ENCODE results near the gene MYO16. TPM values are rescaled to one million over a fixed set of nuclear protein-coding genes. Genes with fewer than 3 reads are reported as not detected.

The MYO16 gene
- total and polyA plus RNA-seq, 2 of the 4 experiments (the other 2 are of a cell fraction) = under 0.01 to 0.03 TPM

- H4K20me1 ChIP-seq (ENCODE audit: insufficient read depth, low read length) = no peaks in the 10 kb centered on the region
- no peaks in the 10 kb centered on the region for H3K79me1 ChIP-seq (ENCODE audit: low read depth in 1 of 2, low read length in 2 of 2)
- H4K5ac ChIP-seq (ENCODE audit: low read depth, low read length) = no peak overlapping the region
- CTCF ChIA-PET = interaction anchor here (1.0 to 1.4 kb wide), 4 partner anchors 8 to 642 kb away, joined by 3 to 4 read pairs (median 4); no protein-coding TSS in a partner anchor
- dilution Hi-C loops (cut with HindIII; ENCODE audit: low sequenced_read_pairs, unreplicated experiment) (no loop called here), in situ Hi-C loops (cut with MboI; ENCODE audit: low sequenced_read_pairs) (loop anchor here (5.0 kb wide), 1 partner anchor 959 kb away; no protein-coding TSS in a partner anchor), intact Hi-C loops (cut with micrococcal nuclease) (loop anchor here (2.0 to 5.0 kb wide), 5 partner anchors 109 to 419 kb away; no protein-coding TSS in a partner anchor)
- POLR2A ChIA-PET (ENCODE audit: unreplicated experiment) = interaction anchor here (1.0 kb wide), 1 partner anchor 95 kb away, joined by 3 read pairs; no protein-coding TSS in a partner anchor
- H3K56ac ChIP-seq (ENCODE audit: extremely low read depth, insufficient read depth, low read length) = no peak overlapping the region; the same call in 1 of the 2 replicates
- H2BK20ac ChIP-seq (ENCODE audit: low read depth, low read length) = peak overlapping the region; percentile 79
- no peak overlapping the region for H3K27ac ChIP-seq (ENCODE audit: insufficient read depth, low read length)
- peaks cover 5% of the 10 kb centered on the region; the same call in 1 of the 2 replicates for H3K9me1 ChIP-seq (ENCODE audit: insufficient read depth, low read length)
- no CpG with 5 or more reads among the region's 3 CpGs for WGBS, 2 experiments (ENCODE audit: extremely low coverage in 2 of 2, insufficient read length in 1 of 2)
- H2BK120ac ChIP-seq (ENCODE audit: low read depth, low read length) = peak overlapping the region; percentile 26; the same call in 1 of the 2 replicates
- H3K4me2 ChIP-seq (ENCODE audit: low read depth, low read length) = no peak overlapping the region
- no peak overlapping the region for H3K9ac ChIP-seq (ENCODE audit: low read depth, low read length)
- H4K91ac ChIP-seq (ENCODE audit: insufficient read depth, low read depth, low read length) = peak overlapping the region; percentile 60
- H4K8ac ChIP-seq (ENCODE audit: low read depth in 2 of 2, low read length in 2 of 2) = peak overlapping the region in 1 of 2 experiments; percentile 37; a peak in 2 of 4 replicates
- H3K23ac ChIP-seq (ENCODE audit: low read depth, low read length) = no peak overlapping the region
- no peaks in the 10 kb centered on the region for H3K9me3 ChIP-seq (ENCODE audit: control insufficient read depth, insufficient read depth, low read length)
- H3K36me3 ChIP-seq (ENCODE audit: control insufficient read depth, insufficient read depth, low read length) = no peaks in the 10 kb centered on the region
- peak overlapping the region; percentile 1 for H2AK9ac ChIP-seq (replicated peaks; ENCODE audit: low read depth, low read length, poor library complexity)
- H2BK15ac ChIP-seq (ENCODE audit: low read depth, low read length) = peak overlapping the region; percentile 22; the same call in 2 of the 3 replicates
- peak overlapping the region; percentile 57; the same call in 1 of the 2 replicates for H2AK5ac ChIP-seq (ENCODE audit: low read depth, low read length)
- no peak overlapping the region for H3K4me3 ChIP-seq (ENCODE audit: insufficient read depth, low read depth, low read length)
- no peak overlapping the region for H2AFZ ChIP-seq (replicated peaks; ENCODE audit: low read length, poor library complexity)
- TF ChIP-seq SMC3 (IDR thresholded peaks at IDR 0.05; ENCODE audit: low read depth, low read length) (no peak), FOS (IDR thresholded peaks at IDR 0.05; ENCODE audit: low read depth, low read length) (peak; percentile 75), USF2 (IDR thresholded peaks at IDR 0.05; ENCODE audit: low read depth, low read length) (no peak), CEBPB (IDR thresholded peaks at IDR 0.05; ENCODE audit: low read depth, low read length) (peak; percentile 95), BHLHE40 (IDR thresholded peaks at IDR 0.05; ENCODE audit: low read depth, low read length) (peak; percentile 50; the same call in 1 of the 2 replicates), POLR2A (IDR thresholded peaks at IDR 0.05; ENCODE audit: low read depth, low read length) (no peak)
- no peak overlapping the region for H3K18ac ChIP-seq (ENCODE audit: low read depth, low read length)
- peaks cover 11% of the 10 kb centered on the region for H3K4me1 ChIP-seq (ENCODE audit: control insufficient read depth, insufficient read depth, low read length)
- ATAC-seq (ENCODE audit: low read depth) (peak; percentile 67), DNase-seq (peak; percentile 87)
- no peak overlapping the region for H3K14ac ChIP-seq (replicated peaks; ENCODE audit: low read depth, low read length)
- BruUV-seq (replicated peaks) = no TSS peak
- peak overlapping the region; percentile 0 for H2BK5ac ChIP-seq (ENCODE audit: low read depth, low read length, poor library complexity, severe bottlenecking)
- peak overlapping the region; percentile 77 for H3K4ac ChIP-seq (ENCODE audit: low read depth, low read length)
- no peaks in the 10 kb centered on the region for H3K27me3 ChIP-seq (ENCODE audit: control insufficient read depth, insufficient read depth, low read length)
Measured at GRCh38 chr13:109148243-109148642, 518.8 kb downstream of the MYO16 start.
